GM19452 (cell line): ENCODE data around the gene NRXN3.

ENCODE experiments used
- ATAC-seq: cut with Tn5 transposase; IDR thresholded peaks from one replicate; pipeline ENCODE4 v1.9.1; 2021; ENCODE audit not compliant: unreplicated experiment

NRXN3 gene

GRCh38 chr14:78319406-78319805, 149.2 kb downstream of the NRXN3 start:
- ATAC-seq: no peak

- ATAC-seq: no peak
Measured at GRCh38 chr14:78319887-78320635, 149.9 kb downstream of the NRXN3 start.

GRCh38 chr14:78324353-78324752, 154.2 kb downstream of the NRXN3 start:
- no peak for ATAC-seq

- no peak for ATAC-seq
Measured at GRCh38 chr14:78325911-78326310, 155.7 kb downstream of the NRXN3 start.

- ATAC-seq: no peak
Measured at GRCh38 chr14:78327426-78328221, 157.5 kb downstream of the NRXN3 start.

GRCh38 chr14:78329371-78329770, 159.2 kb downstream of the NRXN3 start:
- no peak for ATAC-seq

- no peak for ATAC-seq
Measured at GRCh38 chr14:78335531-78335930, 165.4 kb downstream of the NRXN3 start.

- no peak for ATAC-seq
Measured at GRCh38 chr14:78340250-78340649, 170.1 kb downstream of the NRXN3 start.

- no peak for ATAC-seq
Measured at GRCh38 chr14:78341827-78342389, 171.7 kb downstream of the NRXN3 start.

- ATAC-seq: no peak
Measured at GRCh38 chr14:78342879-78343278, 172.7 kb downstream of the NRXN3 start.

GRCh38 chr14:78344290-78344689, 174.1 kb downstream of the NRXN3 start:
- no peak for ATAC-seq

- ATAC-seq: no peak
Measured at GRCh38 chr14:78345131-78345744, 175.1 kb downstream of the NRXN3 start.

GRCh38 chr14:78346747-78347146, 176.6 kb downstream of the NRXN3 start:
- ATAC-seq: no peak

GRCh38 chr14:78355109-78355508, 184.9 kb downstream of the NRXN3 start:
- no peak for ATAC-seq

- no peak for ATAC-seq
Measured at GRCh38 chr14:78356391-78356790, 186.2 kb downstream of the NRXN3 start.

- no peak for ATAC-seq
Measured at GRCh38 chr14:78358591-78358990, 188.4 kb downstream of the NRXN3 start.

- ATAC-seq: no peak
Measured at GRCh38 chr14:78359581-78359980, 189.4 kb downstream of the NRXN3 start.

- ATAC-seq: no peak
Measured at GRCh38 chr14:78363008-78363407, 192.8 kb downstream of the NRXN3 start.

- ATAC-seq: no peak
Measured at GRCh38 chr14:78367355-78367754, 197.2 kb downstream of the NRXN3 start.

- no peak for ATAC-seq
Measured at GRCh38 chr14:78383060-78383459, 212.9 kb downstream of the NRXN3 start.

- ATAC-seq: no peak
Measured at GRCh38 chr14:78398216-78398615, 228.0 kb downstream of the NRXN3 start.
